ENCODE data around the gene C4orf36. TPM values are rescaled to one million over a fixed set of nuclear protein-coding genes. Genes with fewer than 3 reads are reported as not detected.
"Not testable (repeated sequence)": the region's sequence is repeated elsewhere in the genome, so short reads cannot be mapped to it uniquely, and the experiment has no call there.

C4orf36 gene
- total RNA-seq, 1 donor from 2014 or later, result not detected

DNA sequence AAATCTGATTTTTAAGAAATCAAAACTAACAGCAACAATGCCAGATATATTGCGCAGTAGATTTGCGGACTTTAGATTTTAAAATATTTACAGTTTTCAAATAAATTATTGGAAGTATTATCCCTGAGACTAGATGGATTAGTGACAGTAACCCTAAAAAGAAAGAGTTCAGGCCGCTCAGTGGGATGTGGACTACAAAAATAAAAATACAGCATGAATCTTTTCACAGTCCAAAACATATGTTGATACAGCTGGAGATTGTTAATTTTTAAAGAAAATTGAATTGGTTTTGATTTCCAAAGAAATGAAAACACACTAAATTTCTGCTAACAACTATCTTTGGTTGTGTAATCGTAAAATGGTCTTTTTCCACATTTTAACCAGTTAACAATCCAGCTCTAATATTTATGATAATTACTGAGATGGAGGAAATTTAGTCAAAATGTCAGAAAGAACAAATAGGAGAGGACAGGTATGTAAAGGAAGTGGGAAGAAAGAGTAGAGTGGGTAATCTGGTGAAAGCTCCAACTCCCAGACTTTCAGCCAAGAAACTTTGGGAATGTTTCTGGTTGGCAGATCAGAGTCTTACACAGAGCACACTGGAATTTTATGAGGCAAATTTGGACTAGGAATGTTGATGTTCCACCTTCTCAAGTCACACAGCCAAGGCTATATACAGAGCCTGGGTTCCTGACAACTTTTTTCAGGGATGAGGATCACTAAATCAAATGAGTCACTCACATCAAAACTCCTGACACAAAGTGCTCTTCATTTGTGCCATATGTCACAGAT is 15.1 kb downstream of the C4orf36 start:
- no peaks in the 10 kb centered on the region for H3K9me3 Mint-ChIP-seq (ENCODE audit: unreplicated experiment)
- H3K4me3 Mint-ChIP-seq (ENCODE audit: unreplicated experiment), result no peak overlapping the region
- H3K27ac Mint-ChIP-seq (ENCODE audit: unreplicated experiment), result no peak overlapping the region
- no peak for DNase-seq
- H3K36me3 Mint-ChIP-seq (ENCODE audit: unreplicated experiment), result peaks cover 6% of the 10 kb centered on the region
- H3K27me3 Mint-ChIP-seq (ENCODE audit: unreplicated experiment), result no peaks in the 10 kb centered on the region
- TF ChIP-seq, protein P1, sequence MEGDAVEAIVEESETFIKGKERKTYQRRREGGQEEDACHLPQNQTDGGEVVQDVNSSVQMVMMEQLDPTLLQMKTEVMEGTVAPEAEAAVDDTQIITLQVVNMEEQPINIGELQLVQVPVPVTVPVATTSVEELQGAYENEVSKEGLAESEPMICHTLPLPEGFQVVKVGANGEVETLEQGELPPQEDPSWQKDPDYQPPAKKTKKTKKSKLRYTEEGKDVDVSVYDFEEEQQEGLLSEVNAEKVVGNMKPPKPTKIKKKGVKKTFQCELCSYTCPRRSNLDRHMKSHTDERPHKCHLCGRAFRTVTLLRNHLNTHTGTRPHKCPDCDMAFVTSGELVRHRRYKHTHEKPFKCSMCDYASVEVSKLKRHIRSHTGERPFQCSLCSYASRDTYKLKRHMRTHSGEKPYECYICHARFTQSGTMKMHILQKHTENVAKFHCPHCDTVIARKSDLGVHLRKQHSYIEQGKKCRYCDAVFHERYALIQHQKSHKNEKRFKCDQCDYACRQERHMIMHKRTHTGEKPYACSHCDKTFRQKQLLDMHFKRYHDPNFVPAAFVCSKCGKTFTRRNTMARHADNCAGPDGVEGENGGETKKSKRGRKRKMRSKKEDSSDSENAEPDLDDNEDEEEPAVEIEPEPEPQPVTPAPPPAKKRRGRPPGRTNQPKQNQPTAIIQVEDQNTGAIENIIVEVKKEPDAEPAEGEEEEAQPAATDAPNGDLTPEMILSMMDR (IDR thresholded peaks at IDR 0.05; ENCODE audit: partially characterized antibody, unreplicated experiment), result no peak
- H3K4me1 Mint-ChIP-seq (ENCODE audit: low read depth, unreplicated experiment), result no peaks in the 10 kb centered on the region

DNA sequence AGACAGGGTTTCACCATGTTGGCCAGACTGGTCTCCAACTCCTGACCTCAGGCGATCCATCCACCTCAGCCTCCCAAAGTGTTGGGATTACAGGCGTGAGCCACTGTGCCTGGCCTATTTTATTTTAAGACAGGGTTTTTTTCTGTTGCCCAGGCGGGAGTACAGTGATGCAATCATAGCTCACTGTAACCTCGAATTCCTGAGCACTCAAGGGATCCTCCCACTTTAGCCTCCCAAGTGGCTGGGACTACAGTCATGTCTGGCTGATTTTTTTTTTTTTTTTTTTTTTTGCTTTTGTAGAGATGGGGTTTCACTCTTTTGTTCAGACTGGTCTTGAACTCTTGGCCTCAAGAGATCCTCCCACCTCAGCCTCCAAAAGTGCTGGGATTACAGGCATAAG is 16.8 kb downstream of the C4orf36 start:
- not testable (repeated sequence) for H3K9me3 Mint-ChIP-seq (ENCODE audit: unreplicated experiment); H3K4me1 Mint-ChIP-seq (ENCODE audit: low read depth, unreplicated experiment); H3K4me3 Mint-ChIP-seq (ENCODE audit: unreplicated experiment); DNase-seq; H3K27me3 Mint-ChIP-seq (ENCODE audit: unreplicated experiment); H3K36me3 Mint-ChIP-seq (ENCODE audit: unreplicated experiment); H3K27ac Mint-ChIP-seq (ENCODE audit: unreplicated experiment)

DNA sequence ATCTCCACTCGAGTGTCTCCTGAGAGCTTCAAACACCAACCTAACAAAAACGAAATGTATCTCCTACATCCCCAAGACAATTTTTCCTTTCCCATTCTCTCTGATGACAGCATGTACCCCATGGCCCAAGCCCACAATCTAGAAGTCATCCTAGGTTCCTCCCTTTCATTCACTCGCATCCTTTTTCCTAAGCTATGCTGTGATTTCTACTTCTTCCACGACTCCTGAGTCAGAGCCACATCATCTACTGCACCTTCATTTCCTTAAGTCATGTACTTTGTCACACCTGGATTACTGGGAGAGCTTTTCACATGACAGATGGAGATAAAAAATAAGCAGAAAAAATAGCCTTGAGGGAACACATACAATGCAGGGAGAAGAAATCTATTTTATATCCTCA is 20.1 kb downstream of the C4orf36 start:
- peaks cover 2% of the 10 kb centered on the region for H3K27me3 Mint-ChIP-seq (ENCODE audit: unreplicated experiment)
- H3K4me3 Mint-ChIP-seq (ENCODE audit: unreplicated experiment), result no peak overlapping the region
- no peak overlapping the region for H3K27ac Mint-ChIP-seq (ENCODE audit: unreplicated experiment)
- no peaks in the 10 kb centered on the region for H3K36me3 Mint-ChIP-seq (ENCODE audit: unreplicated experiment)
- no peaks in the 10 kb centered on the region for H3K9me3 Mint-ChIP-seq (ENCODE audit: unreplicated experiment)
- no peak for DNase-seq
- TF ChIP-seq, protein P1 (IDR thresholded peaks at IDR 0.05; ENCODE audit: partially characterized antibody, unreplicated experiment), result no peak
- no peaks in the 10 kb centered on the region for H3K4me1 Mint-ChIP-seq (ENCODE audit: low read depth, unreplicated experiment)

- Mint-ChIP-seq H3K4me3 (ENCODE audit: unreplicated experiment) (no peak overlapping the region), H3K27ac (ENCODE audit: unreplicated experiment) (no peak overlapping the region), H3K4me1 (ENCODE audit: low read depth, unreplicated experiment) (no peaks in the 10 kb centered on the region), H3K27me3 (ENCODE audit: unreplicated experiment) (peaks cover 2% of the 10 kb centered on the region), H3K9me3 (ENCODE audit: unreplicated experiment) (no peaks in the 10 kb centered on the region), H3K36me3 (ENCODE audit: unreplicated experiment) (no peaks in the 10 kb centered on the region)
- no peak for DNase-seq
- TF ChIP-seq, protein P1 (IDR thresholded peaks at IDR 0.05; ENCODE audit: partially characterized antibody, unreplicated experiment), result no peak
These were observed 21.7 kb downstream of the C4orf36 start for GRCh38 chr4:86870442-86871069.

GRCh38 chr4:86857341-86858052 is 34.7 kb downstream of the C4orf36 start:
- no peaks in the 10 kb centered on the region for H3K9me3 Mint-ChIP-seq (ENCODE audit: unreplicated experiment)
- no peaks in the 10 kb centered on the region for H3K4me1 Mint-ChIP-seq (ENCODE audit: low read depth, unreplicated experiment)
- no peak overlapping the region for H3K27ac Mint-ChIP-seq (ENCODE audit: unreplicated experiment)
- H3K27me3 Mint-ChIP-seq (ENCODE audit: unreplicated experiment), result peaks cover 3% of the 10 kb centered on the region
- no peak for DNase-seq
- TF ChIP-seq, protein P1 (IDR thresholded peaks at IDR 0.05; ENCODE audit: partially characterized antibody, unreplicated experiment), result no peak
- H3K4me3 Mint-ChIP-seq (ENCODE audit: unreplicated experiment), result no peak overlapping the region
- no peaks in the 10 kb centered on the region for H3K36me3 Mint-ChIP-seq (ENCODE audit: unreplicated experiment)
